NCI-H526 treated with DMSO at 0.1 percent for 48 hours (cell line): ENCODE data around the gene ETS2.

ENCODE experiments used
- DNase-seq: peaks from one replicate; lab custom pipeline; 2025; lab: John Stamatoyannopoulos, UW

The ETS2 gene

GRCh38 chr21:38861989-38862683, 56.4 kb downstream of the ETS2 start:
- DNase-seq, result peak; percentile 88

DNA sequence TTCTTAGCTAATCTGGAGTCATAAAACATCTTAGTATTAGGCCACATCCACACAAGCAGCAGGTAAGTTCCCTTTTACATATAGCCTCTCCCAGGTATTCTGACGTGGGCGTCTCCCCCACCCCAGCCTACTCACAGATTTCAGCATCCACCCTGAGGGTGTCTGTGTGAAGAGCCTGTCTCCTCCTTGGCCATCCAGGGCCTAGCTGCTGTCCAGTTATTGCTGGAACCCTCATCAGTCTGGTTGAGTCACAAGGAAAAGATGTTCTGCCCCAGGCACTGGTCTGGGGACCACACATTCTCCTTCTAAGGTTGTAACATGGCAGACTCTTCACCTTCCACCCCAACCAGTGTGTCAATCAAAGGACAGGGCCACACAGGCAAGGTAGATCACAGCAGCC, 57.6 kb downstream of the ETS2 start:
- DNase-seq, result no peak

GRCh38 chr21:38863843-38864363, 58.2 kb downstream of the ETS2 start:
- no peak for DNase-seq

DNA sequence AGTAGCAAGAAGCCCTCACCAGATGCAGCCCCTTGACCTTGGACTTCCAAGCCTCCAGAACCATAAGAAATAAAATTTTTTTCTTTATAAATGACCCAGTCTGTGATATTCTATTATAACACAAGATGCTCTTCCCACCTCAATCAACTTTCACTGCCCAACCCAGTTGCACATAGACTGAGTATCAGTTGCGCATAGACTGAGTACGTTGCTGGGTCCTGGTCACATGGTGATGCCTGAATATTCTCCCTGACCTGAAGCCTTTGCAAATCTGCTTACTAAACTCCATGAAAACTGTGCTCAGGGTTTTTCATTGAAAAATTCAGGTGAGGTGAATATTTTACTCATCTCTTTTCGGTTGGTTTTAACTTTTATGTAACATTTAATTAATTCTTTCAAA, 59.2 kb downstream of the ETS2 start:
- DNase-seq, result no peak

DNA sequence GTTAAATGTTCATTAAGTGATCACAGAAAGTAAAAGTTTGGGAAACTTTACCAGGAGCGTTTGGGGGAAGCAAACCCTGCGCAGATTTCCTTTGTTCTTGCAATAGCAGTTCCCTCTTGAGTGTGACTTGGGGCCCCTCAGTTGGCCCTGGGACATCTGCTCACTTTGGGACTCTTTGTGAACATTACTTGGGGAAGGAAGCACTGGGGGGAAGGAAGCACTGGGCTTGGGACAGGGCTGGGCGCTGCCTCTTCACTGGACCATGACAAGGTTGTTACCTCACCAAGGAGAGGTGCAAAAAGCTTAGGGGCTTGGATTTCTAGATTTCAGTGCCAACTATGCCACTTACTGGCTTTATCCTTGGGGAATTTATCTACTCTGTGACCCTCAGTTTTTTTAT, 63.5 kb downstream of the ETS2 start:
- DNase-seq, result no peak

DNA sequence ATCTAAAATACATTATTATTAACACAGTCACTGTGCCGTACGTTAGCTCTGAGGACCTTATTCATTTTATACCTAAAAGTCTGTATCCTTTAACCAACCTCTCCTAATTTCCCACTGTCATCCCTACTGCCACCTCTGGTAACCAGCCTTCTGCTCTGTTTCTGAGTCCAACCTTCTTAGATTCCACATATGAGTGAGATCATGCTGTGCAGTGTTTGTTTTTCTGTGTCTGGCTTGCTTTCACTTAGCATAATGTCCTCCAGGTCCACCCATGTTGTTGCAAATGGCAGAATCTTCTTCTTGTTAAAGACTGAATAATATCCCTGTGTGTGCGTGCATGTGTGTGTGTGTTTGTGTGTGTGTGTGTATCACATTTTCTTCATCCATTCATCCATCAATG, 64.2 kb downstream of the ETS2 start:
- DNase-seq, result peak; percentile 72
